ENCODE data around the gene HCN2. TPM values are rescaled to one million over a fixed set of nuclear protein-coding genes. Genes with fewer than 3 reads are reported as not detected.
A peak's percentile ranks its signal among the peaks of the same experiment; 100 is the strongest.

HCN2 gene
- total RNA-seq, 1 experiment from 2014 or later, result 0.46 TPM

GRCh38 chr19:648904-649801, 59.5 kb downstream of the HCN2 start:
- no peak for DNase-seq
- Histone ChIP-seq H3K36me3 (peaks cover 3% of the 10 kb centered on the region; the same call in 1 of the 2 replicates), H3K4me3 (no peak overlapping the region), H3K9me3 (no peaks in the 10 kb centered on the region), H3K27me3 (no peaks in the 10 kb centered on the region)

- Histone ChIP-seq H3K36me3 (peaks cover 3% of the 10 kb centered on the region), H3K4me3 (no peak overlapping the region), H3K27me3 (no peaks in the 10 kb centered on the region), H3K9me3 (no peaks in the 10 kb centered on the region)
- DNase-seq, result no peak
Measured at GRCh38 chr19:650121-650520, 60.4 kb downstream of the HCN2 start.

GRCh38 chr19:651114-651818, 61.6 kb downstream of the HCN2 start:
- H3K27me3 ChIP-seq, result no peaks in the 10 kb centered on the region
- no peak for DNase-seq
- peaks cover 3% of the 10 kb centered on the region for H3K36me3 ChIP-seq
- no peak overlapping the region for H3K4me3 ChIP-seq
- no peaks in the 10 kb centered on the region for H3K9me3 ChIP-seq

- Histone ChIP-seq H3K9me3 (no peaks in the 10 kb centered on the region), H3K36me3 (peaks cover 3% of the 10 kb centered on the region), H3K27me3 (no peaks in the 10 kb centered on the region), H3K4me3 (no peak overlapping the region)
- DNase-seq, result no peak
Measured at GRCh38 chr19:651991-652390, 62.3 kb downstream of the HCN2 start.

GRCh38 chr19:652467-653389, 63.0 kb downstream of the HCN2 start:
- no peaks in the 10 kb centered on the region for H3K9me3 ChIP-seq
- DNase-seq, result no peak
- no peaks in the 10 kb centered on the region for H3K27me3 ChIP-seq
- H3K36me3 ChIP-seq, result peaks cover 3% of the 10 kb centered on the region
- no peak overlapping the region for H3K4me3 ChIP-seq

GRCh38 chr19:653425-653824, 63.7 kb downstream of the HCN2 start:
- Histone ChIP-seq H3K4me3 (no peak overlapping the region), H3K9me3 (no peaks in the 10 kb centered on the region), H3K27me3 (no peaks in the 10 kb centered on the region), H3K36me3 (peaks cover 3% of the 10 kb centered on the region)
- no peak for DNase-seq

- Histone ChIP-seq H3K27me3 (no peaks in the 10 kb centered on the region), H3K36me3 (peaks cover 3% of the 10 kb centered on the region), H3K4me3 (no peak overlapping the region), H3K9me3 (no peaks in the 10 kb centered on the region)
- no peak for DNase-seq
Measured at GRCh38 chr19:655691-656090, 66.0 kb downstream of the HCN2 start.

GRCh38 chr19:656751-657559, 67.3 kb downstream of the HCN2 start:
- Histone ChIP-seq H3K27me3 (no peaks in the 10 kb centered on the region), H3K4me3 (no peak overlapping the region), H3K36me3 (peaks cover 3% of the 10 kb centered on the region), H3K9me3 (no peaks in the 10 kb centered on the region)
- no peak for DNase-seq

- Histone ChIP-seq H3K27me3 (no peaks in the 10 kb centered on the region), H3K9me3 (no peaks in the 10 kb centered on the region), H3K4me3 (no peak overlapping the region), H3K36me3 (peaks cover 3% of the 10 kb centered on the region)
- no peak for DNase-seq
Measured at GRCh38 chr19:657611-658010, 67.9 kb downstream of the HCN2 start.

- Histone ChIP-seq H3K9me3 (no peaks in the 10 kb centered on the region), H3K27me3 (no peaks in the 10 kb centered on the region), H3K4me3 (no peak overlapping the region), H3K36me3 (peaks cover 3% of the 10 kb centered on the region)
- DNase-seq, result no peak
Measured at GRCh38 chr19:658059-658839, 68.6 kb downstream of the HCN2 start.

- Histone ChIP-seq H3K9me3 (no peaks in the 10 kb centered on the region), H3K4me3 (no peak overlapping the region), H3K36me3 (no peaks in the 10 kb centered on the region; the same call in none of the 2 replicates), H3K27me3 (no peaks in the 10 kb centered on the region)
- DNase-seq, result no peak
Measured at GRCh38 chr19:658916-659839, 69.5 kb downstream of the HCN2 start.

- Histone ChIP-seq H3K27me3 (no peaks in the 10 kb centered on the region), H3K9me3 (no peaks in the 10 kb centered on the region), H3K4me3 (peak overlapping the region; percentile 68), H3K36me3 (no peaks in the 10 kb centered on the region)
- DNase-seq, result no peak
Measured at GRCh38 chr19:660793-661426, 71.2 kb downstream of the HCN2 start.

GRCh38 chr19:661427-662196, 71.9 kb downstream of the HCN2 start:
- H3K9me3 ChIP-seq, result no peaks in the 10 kb centered on the region
- no peaks in the 10 kb centered on the region for H3K36me3 ChIP-seq
- DNase-seq, result no peak
- peak overlapping the region; percentile 68 for H3K4me3 ChIP-seq
- H3K27me3 ChIP-seq, result no peaks in the 10 kb centered on the region

All from MG63 (cell line).